Fibroblast of peridontal ligament (primary cell): Measurements from ENCODE around the gene JOSD1.

ENCODE experiments used
- DNase-seq: peaks from one replicate; pipeline ENCODE4 v3.0.0-alpha.2; 2010; ENCODE audit errors: extremely low read depth

Gene JOSD1

GRCh38 chr22:38733329-38733723 is 32.6 kb upstream of the JOSD1 start:
- no peak for DNase-seq

GRCh38 chr22:38732251-38732815 is 31.6 kb upstream of the JOSD1 start:
- DNase-seq = no peak

GRCh38 chr22:38731703-38732161 is 31.0 kb upstream of the JOSD1 start:
- DNase-seq = no peak

- DNase-seq = no peak
Measured at GRCh38 chr22:38730411-38730871, 29.7 kb upstream of the JOSD1 start.

- no peak for DNase-seq
Measured at GRCh38 chr22:38729946-38730345, 29.2 kb upstream of the JOSD1 start.

- no peak for DNase-seq
Measured at GRCh38 chr22:38728871-38729796, 28.4 kb upstream of the JOSD1 start.

- DNase-seq = no peak
Measured at GRCh38 chr22:38727530-38728451, 27.0 kb upstream of the JOSD1 start.

- no peak for DNase-seq
Measured at GRCh38 chr22:38727123-38727522, 26.4 kb upstream of the JOSD1 start.

- DNase-seq = no peak
Measured at GRCh38 chr22:38725900-38726655, 25.3 kb upstream of the JOSD1 start.

GRCh38 chr22:38724926-38725571 is 24.3 kb upstream of the JOSD1 start:
- peak; percentile 38 for DNase-seq

- DNase-seq = no peak
Measured at GRCh38 chr22:38724176-38724575, 23.4 kb upstream of the JOSD1 start.

GRCh38 chr22:38721551-38721950 is 20.8 kb upstream of the JOSD1 start:
- DNase-seq = no peak

GRCh38 chr22:38720350-38720749 is 19.6 kb upstream of the JOSD1 start:
- no peak for DNase-seq

- DNase-seq = no peak
Measured at GRCh38 chr22:38719196-38719595, 18.5 kb upstream of the JOSD1 start.

- DNase-seq = peak; percentile 81
Measured at GRCh38 chr22:38718414-38718813, 17.7 kb upstream of the JOSD1 start.

GRCh38 chr22:38717244-38717643 is 16.5 kb upstream of the JOSD1 start:
- DNase-seq = no peak

GRCh38 chr22:38716826-38717225 is 16.1 kb upstream of the JOSD1 start:
- DNase-seq = no peak

- no peak for DNase-seq
Measured at GRCh38 chr22:38716271-38716670, 15.5 kb upstream of the JOSD1 start.

- DNase-seq = no peak
Measured at GRCh38 chr22:38715852-38716251, 15.1 kb upstream of the JOSD1 start.

- DNase-seq = no peak
Measured at GRCh38 chr22:38715176-38715764, 14.5 kb upstream of the JOSD1 start.
